NT2/D1 (cell line): Measurements from ENCODE around the gene LLGL2.

ENCODE experiments used
- DNase-seq: peaks from one replicate; pipeline ENCODE4 v3.0.0-alpha.2; 2011; ENCODE audit warnings: low read depth, low spot score
- H3K27me3 ChIP-seq: 2 replicates; pipeline ENCODE4 v1.6.0; 2011; ENCODE audit warnings: mild to moderate bottlenecking; ENCODE audit not compliant: insufficient read length, insufficient read depth
- H3K36me3 ChIP-seq: 2 replicates; pipeline ENCODE4 v1.6.1; 2011; ENCODE audit warnings: mild to moderate bottlenecking, low read length, mixed read lengths; ENCODE audit not compliant: insufficient read depth, insufficient read length
- H3K4me1 ChIP-seq: 2 replicates; pipeline ENCODE4 v1.5.1; 2011; ENCODE audit not compliant: insufficient read depth, insufficient read length
- H3K4me3 ChIP-seq: 2 replicates; pipeline ENCODE4 v1.5.1; 2011; ENCODE audit warnings: low read depth; ENCODE audit not compliant: insufficient read length
- H3K9ac ChIP-seq: 2 replicates; pipeline ENCODE4 v1.6.0; 2011; ENCODE audit warnings: low read depth; ENCODE audit not compliant: insufficient read length
- H3K9me3 ChIP-seq: 2 replicates; pipeline ENCODE4 v1.5.1; 2011; ENCODE audit warnings: mild to moderate bottlenecking, low read length; ENCODE audit not compliant: insufficient read depth
- SUZ12 ChIP-seq: IDR thresholded peaks from 2 replicates; pipeline ENCODE4 v1.6.1; 2011; ENCODE audit not compliant: insufficient read length, insufficient read depth; ENCODE audit errors: extremely low read depth
- YY1 ChIP-seq: IDR thresholded peaks from 2 replicates; pipeline ENCODE4 v1.6.1; 2011; ENCODE audit not compliant: insufficient read length, insufficient read depth
- ZNF274 ChIP-seq: IDR thresholded peaks from 2 replicates; pipeline ENCODE4 v1.6.1; 2011; ENCODE audit warnings: mild to moderate bottlenecking, low read depth, low read length

The LLGL2 gene

DNA sequence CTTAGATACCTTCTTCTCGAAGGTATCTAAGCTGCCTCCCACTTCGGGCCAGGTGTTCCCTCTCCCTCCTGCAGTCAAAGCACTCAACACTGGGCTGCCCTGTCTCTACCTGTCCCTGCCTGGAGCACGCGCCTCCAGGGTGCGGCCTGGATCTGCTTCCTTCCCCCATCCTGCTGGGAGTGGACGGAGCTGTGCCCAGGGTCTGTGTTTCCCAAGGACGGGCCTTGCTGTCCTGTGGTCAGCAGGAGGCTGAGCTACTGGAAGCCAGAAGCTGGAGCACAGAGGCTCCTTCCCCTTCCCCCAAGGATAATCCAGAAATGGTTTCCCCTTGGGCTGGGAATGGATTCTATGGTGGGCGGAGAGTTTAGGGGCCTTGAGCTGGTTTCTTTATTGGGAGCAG lies 16.7 kb downstream of the LLGL2 start:
- peaks cover 15% of the 10 kb centered on the region for H3K36me3 ChIP-seq
- TF ChIP-seq YY1 (no peak), ZNF274 (no peak), SUZ12 (no peak)
- no peak for DNase-seq
- H3K27me3 ChIP-seq = no peaks in the 10 kb centered on the region
- H3K9me3 ChIP-seq = no peaks in the 10 kb centered on the region
- H3K4me1 ChIP-seq = peaks cover 44% of the 10 kb centered on the region
- no peak overlapping the region for H3K9ac ChIP-seq
- H3K4me3 ChIP-seq = no peak overlapping the region

DNA sequence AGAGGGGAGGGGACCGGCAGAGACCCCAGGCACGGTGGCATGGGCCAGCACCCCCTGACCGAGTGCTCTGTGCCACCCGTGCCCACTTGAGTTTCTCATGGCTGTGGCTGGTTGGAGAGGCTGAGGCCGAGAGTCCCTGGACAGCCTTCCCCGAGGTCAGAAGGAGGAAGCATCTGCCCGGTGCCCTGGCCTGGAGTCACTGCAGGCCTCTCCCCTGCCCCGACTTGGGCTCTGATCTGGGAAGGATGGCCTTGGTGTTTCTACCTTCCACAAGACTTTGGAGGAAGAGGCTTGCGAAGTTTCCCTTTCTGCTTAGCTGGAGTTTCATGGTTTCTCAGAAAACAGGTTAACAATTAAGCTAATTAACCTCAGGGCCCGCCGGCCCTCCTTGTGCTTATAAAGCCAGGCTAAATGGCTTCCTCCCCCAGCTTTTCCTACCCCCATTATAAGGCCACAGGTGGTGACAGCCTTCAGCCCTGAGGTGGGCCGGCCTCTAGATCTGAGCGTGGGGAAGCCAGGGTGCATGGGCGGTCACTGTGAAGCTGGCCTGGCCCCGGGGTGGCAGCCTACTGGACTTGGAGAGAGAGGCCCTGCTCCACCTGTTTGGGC lies 17.3 kb downstream of the LLGL2 start:
- Histone ChIP-seq H3K9ac (peak overlapping the region; percentile 52), H3K36me3 (peaks cover 15% of the 10 kb centered on the region), H3K9me3 (no peaks in the 10 kb centered on the region), H3K4me1 (peaks cover 44% of the 10 kb centered on the region), H3K27me3 (no peaks in the 10 kb centered on the region), H3K4me3 (no peak overlapping the region)
- TF ChIP-seq SUZ12 (no peak), YY1 (no peak), ZNF274 (no peak)
- DNase-seq = no peak

DNA sequence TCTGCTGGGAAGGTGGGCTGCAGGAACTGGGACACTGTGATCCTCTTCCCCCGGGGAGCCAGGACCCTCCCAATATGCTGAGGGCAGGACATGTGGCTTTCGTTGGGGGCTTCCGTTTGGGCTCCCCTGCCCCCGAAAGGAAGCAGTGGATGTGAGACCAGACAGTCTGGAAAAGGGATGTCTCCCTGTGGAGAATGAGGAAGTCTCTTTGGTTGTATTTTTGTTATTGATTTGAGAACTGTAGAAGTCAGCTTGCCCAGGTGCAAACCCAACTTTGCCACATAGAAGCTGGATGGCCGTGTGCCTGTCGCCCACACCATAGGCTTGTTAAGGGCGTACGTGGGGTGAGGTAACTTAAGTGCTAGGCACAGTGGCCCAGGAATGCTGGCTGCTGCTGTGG lies 18.8 kb downstream of the LLGL2 start:
- Histone ChIP-seq H3K9me3 (no peaks in the 10 kb centered on the region), H3K9ac (peak overlapping the region; percentile 53), H3K36me3 (peaks cover 16% of the 10 kb centered on the region), H3K4me1 (peaks cover 50% of the 10 kb centered on the region), H3K27me3 (no peaks in the 10 kb centered on the region), H3K4me3 (no peak overlapping the region)
- DNase-seq = no peak
- TF ChIP-seq SUZ12 (no peak), YY1 (no peak), ZNF274 (no peak)

DNA sequence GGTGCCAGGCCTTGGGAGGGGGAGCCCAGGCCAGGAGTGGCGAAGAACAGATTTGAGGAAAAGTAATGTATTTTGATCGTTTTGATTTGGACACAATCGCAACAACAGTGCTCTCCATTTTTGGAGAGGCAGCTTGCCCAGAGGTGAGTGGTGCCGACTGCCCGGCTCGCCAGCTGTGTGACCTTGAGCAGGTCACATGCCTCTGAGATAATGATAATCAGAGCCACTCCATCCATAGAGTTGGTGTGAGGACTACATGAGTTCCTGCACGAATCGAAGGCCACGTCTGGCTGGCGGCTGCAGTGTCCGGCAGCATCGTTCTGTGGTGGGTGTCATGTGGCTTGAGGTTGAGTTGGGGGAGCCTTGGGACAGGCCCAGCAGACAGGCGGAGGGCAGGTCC lies 20.7 kb downstream of the LLGL2 start:
- Histone ChIP-seq H3K4me3 (no peak overlapping the region), H3K27me3 (no peaks in the 10 kb centered on the region), H3K9me3 (no peaks in the 10 kb centered on the region), H3K4me1 (peaks cover 55% of the 10 kb centered on the region), H3K36me3 (peaks cover 14% of the 10 kb centered on the region), H3K9ac (no peak overlapping the region)
- no peak for TF ChIP-seq YY1
- no peak for TF ChIP-seq SUZ12
- no peak for TF ChIP-seq ZNF274
- no peak for DNase-seq

DNA sequence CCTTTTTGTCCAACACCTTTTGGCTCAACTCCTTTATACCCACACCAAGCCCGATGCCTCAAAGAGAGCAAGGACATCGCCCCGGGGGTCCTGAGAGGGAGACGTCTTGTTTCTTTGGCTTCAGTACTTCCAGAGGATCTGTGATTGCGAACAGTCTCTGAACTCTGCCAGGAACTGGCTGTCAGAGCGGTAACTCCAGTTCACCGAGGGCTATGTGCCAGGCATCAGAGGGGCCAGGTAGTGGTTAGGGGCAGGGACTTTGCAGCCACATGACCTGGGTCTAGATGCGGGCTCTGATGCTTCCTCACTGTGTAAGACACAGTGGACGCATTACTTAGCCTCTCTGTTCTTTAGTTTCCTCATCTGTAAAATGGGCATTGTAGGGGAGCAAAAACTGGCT lies 21.6 kb downstream of the LLGL2 start:
- TF ChIP-seq SUZ12 (no peak), YY1 (no peak), ZNF274 (no peak)
- no peaks in the 10 kb centered on the region for H3K27me3 ChIP-seq
- no peak overlapping the region for H3K9ac ChIP-seq
- H3K4me3 ChIP-seq = no peak overlapping the region
- H3K9me3 ChIP-seq = no peaks in the 10 kb centered on the region
- H3K4me1 ChIP-seq = peaks cover 52% of the 10 kb centered on the region
- no peak for DNase-seq
- H3K36me3 ChIP-seq = peaks cover 14% of the 10 kb centered on the region

DNA sequence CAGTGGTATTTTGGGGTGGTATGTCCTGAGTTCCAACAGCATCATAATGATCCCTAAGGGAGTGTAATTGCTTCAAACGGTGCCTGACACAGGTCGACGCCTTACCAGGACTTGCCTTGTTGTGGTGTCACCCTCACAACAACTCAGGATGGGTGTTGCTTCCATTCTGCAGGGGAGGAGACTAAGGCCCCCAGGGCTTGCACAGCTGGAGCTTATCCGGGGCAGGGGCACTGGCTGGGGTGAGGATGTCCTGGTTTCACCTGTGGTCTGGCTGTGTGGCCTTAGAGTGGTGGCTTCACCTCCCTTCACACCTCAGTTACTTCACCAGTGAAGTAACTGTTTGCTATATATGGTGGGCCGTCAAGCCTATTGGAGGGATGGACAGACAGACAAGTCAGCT lies 23.3 kb downstream of the LLGL2 start:
- Histone ChIP-seq H3K9me3 (no peaks in the 10 kb centered on the region), H3K36me3 (peaks cover 11% of the 10 kb centered on the region), H3K4me1 (peaks cover 49% of the 10 kb centered on the region), H3K9ac (peak overlapping the region; percentile 36), H3K4me3 (no peak overlapping the region), H3K27me3 (no peaks in the 10 kb centered on the region)
- no peak for TF ChIP-seq YY1
- DNase-seq = no peak

DNA sequence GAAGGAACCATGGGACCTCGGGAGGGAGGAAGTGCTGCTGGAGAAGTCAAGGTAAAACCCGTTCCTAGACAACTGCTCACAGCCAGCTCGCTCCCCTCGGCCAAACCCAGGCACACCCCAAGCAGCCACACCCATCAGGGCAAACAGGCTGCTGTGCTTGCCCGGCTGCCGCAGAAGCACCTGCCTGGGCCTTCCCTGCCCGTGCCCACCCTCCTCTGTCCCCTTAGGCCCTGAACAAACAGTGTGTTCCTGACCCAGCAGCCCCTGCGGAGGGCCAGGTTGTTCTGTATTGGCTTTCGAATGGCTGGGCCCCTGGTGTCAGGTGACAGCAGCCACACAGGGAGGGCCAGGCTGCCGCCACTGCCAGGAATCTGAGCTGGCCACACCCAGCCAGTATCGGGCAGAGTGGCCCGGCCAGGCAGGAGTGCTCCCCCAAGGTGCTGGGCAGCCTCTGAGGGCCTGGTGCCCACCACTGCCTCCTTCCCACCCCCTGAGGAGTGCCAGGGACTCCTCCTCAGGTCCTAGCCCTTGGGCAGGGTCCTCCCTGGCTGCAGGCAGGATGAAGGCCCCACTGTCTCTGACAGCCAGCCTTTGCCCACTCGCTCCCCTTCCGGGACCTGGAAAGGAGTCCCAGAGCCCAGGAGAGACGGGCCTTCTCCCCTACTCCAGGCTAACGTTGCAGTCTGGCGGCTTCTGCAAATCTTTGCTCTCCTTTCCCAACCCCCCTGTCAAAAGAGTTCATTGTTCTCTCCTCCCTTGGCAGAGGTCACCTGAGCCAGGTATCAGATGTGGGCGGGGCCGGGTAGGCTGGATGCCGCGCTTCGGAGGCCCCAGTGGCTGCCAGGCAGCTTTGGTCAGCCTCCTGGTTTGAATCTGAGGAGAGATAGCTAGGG lies 24.0 kb downstream of the LLGL2 start:
- Histone ChIP-seq H3K27me3 (no peaks in the 10 kb centered on the region), H3K4me3 (no peak overlapping the region), H3K36me3 (peaks cover 9% of the 10 kb centered on the region), H3K4me1 (peaks cover 43% of the 10 kb centered on the region), H3K9me3 (no peaks in the 10 kb centered on the region), H3K9ac (peak overlapping the region; percentile 57)
- TF ChIP-seq SUZ12 (no peak), ZNF274 (no peak), YY1 (no peak)
- no peak for DNase-seq
